Keratinocyte (primary cell): ENCODE data around the gene ERC2. TPM values are rescaled to one million over a fixed set of nuclear protein-coding genes. Genes with fewer than 3 reads are reported as not detected.

Experiments
- DNase-seq: peaks from one replicate; pipeline ENCODE4 v3.0.0-alpha.2; 2011; ENCODE audit warnings: low read depth, missing footprints, low spot score
- FAIRE-seq: peaks from 2 replicates; lab custom pipeline; 2011; peaks lifted over from hg19 to GRCh38; lab: Jason Lieb, UNC
- H2AFZ ChIP-seq: 2 replicates; pipeline ENCODE4 v1.6.0; 2012; ENCODE audit warnings: low read length, control low read depth, inconsistent platforms; ENCODE audit not compliant: control insufficient read depth
- H3K27ac ChIP-seq: 2 replicates; pipeline ENCODE4 v1.5.1; 2011; ENCODE audit warnings: low read length; ENCODE audit not compliant: control insufficient read depth, insufficient read depth
- H3K27me3 ChIP-seq: 3 replicates; pipeline ENCODE4 v1.6.0; 2011; ENCODE audit warnings: low read length; ENCODE audit not compliant: control insufficient read depth, insufficient read depth; ENCODE audit errors: extremely low read depth
- H3K36me3 ChIP-seq, 2 experiments: 2 replicates in 1 of 2; 3 replicates in 1 of 2; pipeline ENCODE4 v1.5.1; 2011; ENCODE audit warnings: low read length in 2 of 2, mild to moderate bottlenecking in 1 of 2; ENCODE audit not compliant: control insufficient read depth in 2 of 2, insufficient read depth in 2 of 2; ENCODE audit errors: extremely low read depth in 1 of 2
- H3K4me1 ChIP-seq: 3 replicates; pipeline ENCODE4 v1.5.1; 2011; ENCODE audit warnings: low read length; ENCODE audit not compliant: control insufficient read depth, insufficient read depth; ENCODE audit errors: extremely low read depth
- H3K4me2 ChIP-seq: 3 replicates; pipeline ENCODE4 v1.6.0; 2011; ENCODE audit warnings: low read depth, low read length; ENCODE audit not compliant: control insufficient read depth, insufficient read depth; ENCODE audit errors: extremely low read depth
- H3K4me3 ChIP-seq, 3 experiments: fragments of 200-600 bp in 1 of 3; sonication (generic) in 1 of 3; 2 replicates in 2 of 3; 3 replicates in 1 of 3; pipeline ENCODE4 v1.5.1; 2011 to 2016; ENCODE audit warnings: low read length in 3 of 3, mild to moderate bottlenecking in 3 of 3, control low read depth in 2 of 3, inconsistent platforms in 1 of 3, low read depth in 1 of 3, mixed read lengths in 1 of 3, mixed run types in 1 of 3, moderate library complexity in 1 of 3; ENCODE audit not compliant: control insufficient read depth in 2 of 3, insufficient read depth in 2 of 3; ENCODE audit errors: extremely low read depth in 1 of 3
- H3K79me2 ChIP-seq: 2 replicates; pipeline ENCODE4 v1.6.0; 2012; ENCODE audit warnings: low read length; ENCODE audit not compliant: control insufficient read depth, insufficient read depth
- H3K9ac ChIP-seq: 3 replicates; pipeline ENCODE4 v1.6.0; 2011; ENCODE audit warnings: low read length; ENCODE audit not compliant: control insufficient read depth, insufficient read depth; ENCODE audit errors: extremely low read depth
- H3K9me1 ChIP-seq: 3 replicates; pipeline ENCODE4 v1.6.0; 2011; ENCODE audit warnings: low read length; ENCODE audit not compliant: control insufficient read depth, insufficient read depth; ENCODE audit errors: extremely low read depth
- H3K9me3 ChIP-seq: 2 replicates; pipeline ENCODE4 v1.5.1; 2012; ENCODE audit warnings: low read depth, low read length; ENCODE audit not compliant: control insufficient read depth
- H4K20me1 ChIP-seq: 3 replicates; pipeline ENCODE4 v1.6.0; 2011; ENCODE audit warnings: low read length; ENCODE audit not compliant: control insufficient read depth, insufficient read depth; ENCODE audit errors: extremely low read depth
- CTCF ChIP-seq, 3 experiments: IDR thresholded peaks in 1 of 3; conservative IDR thresholded peaks in 1 of 3; optimal IDR thresholded peaks in 1 of 3; 2 replicates in 2 of 3; 3 replicates in 1 of 3; pipeline versions ENCODE3 to v1.5.1; 2011; ENCODE audit warnings: low read length in 3 of 3, mild to moderate bottlenecking in 3 of 3, moderate library complexity in 2 of 3, control low read depth in 1 of 3, inconsistent platforms in 1 of 3; ENCODE audit not compliant: insufficient read depth in 2 of 3; ENCODE audit errors: extremely low read depth in 1 of 3
- EZH2 ChIP-seq: IDR thresholded peaks from one replicate; pipeline ENCODE4 v1.6.1; 2012; ENCODE audit warnings: inconsistent platforms, mild to moderate bottlenecking, low read length, moderate library complexity
- dilution Hi-C: fragments of 300-500 bp; cut with MboI; formaldehyde crosslinking; loops from one replicate; pipeline ENCODE4 v1.7.0; 2020; ENCODE audit warnings: low sequenced_read_pairs; ENCODE audit not compliant: extremely low pct_ligation_motif_present
- polyA plus RNA-seq, 5 experiments: library from polyadenylated mRNA; depleted of rRNA in 3 of 5; stranded (reverse) in 3 of 5; stranded (forward) in 1 of 5; unstranded in 1 of 5; fragments of >200 nt; gene quantifications; 1 replicate in 1 of 5; 2 replicates in 3 of 5; 3 replicates in 1 of 5; pipeline versions ENCODE4 v1.2.1 to v1.2.3, GENCODE V29; 2011 to 2012; ENCODE audit warnings: missing spikeins in 2 of 5, low read depth in 1 of 5, low replicate concordance in 1 of 5

Gene ERC2
- polyA plus RNA-seq, 1 donor (not counting 4 experiments of a cell fraction or from before 2014, with no cell fraction given) = 0.08 TPM

GRCh38 chr3:55519019-55519418 is 949.2 kb downstream of the ERC2 start:
- dilution Hi-C loops = no loop called here
- H3K9ac ChIP-seq = peak overlapping the region; percentile 13
- no peaks in the 10 kb centered on the region for H3K27me3 ChIP-seq
- no peaks in the 10 kb centered on the region for H3K36me3 ChIP-seq
- H2AFZ ChIP-seq = no peak overlapping the region
- H3K9me3 ChIP-seq = no peaks in the 10 kb centered on the region
- no peaks in the 10 kb centered on the region for H4K20me1 ChIP-seq
- no peak for DNase-seq
- no peaks in the 10 kb centered on the region for H3K9me1 ChIP-seq
- H3K27ac ChIP-seq = peak overlapping the region; percentile 26
- FAIRE-seq = peak; percentile 52
- H3K4me1 ChIP-seq = peaks cover 30% of the 10 kb centered on the region
- H3K4me2 ChIP-seq = peak overlapping the region; percentile 29
- H3K4me3 ChIP-seq = no peak overlapping the region
- H3K79me2 ChIP-seq = no peaks in the 10 kb centered on the region
- TF ChIP-seq CTCF (optimal IDR thresholded peaks at IDR 0.05 in 1 of 3, IDR thresholded peaks at IDR 0.05 in 1 of 3, conservative IDR thresholded peaks at IDR 0.05 in 1 of 3; ENCODE audit: extremely low read depth in 1 of 3, insufficient read depth in 2 of 3, low read length in 3 of 3) = no peak
- TF ChIP-seq EZH2 = no peak

DNA sequence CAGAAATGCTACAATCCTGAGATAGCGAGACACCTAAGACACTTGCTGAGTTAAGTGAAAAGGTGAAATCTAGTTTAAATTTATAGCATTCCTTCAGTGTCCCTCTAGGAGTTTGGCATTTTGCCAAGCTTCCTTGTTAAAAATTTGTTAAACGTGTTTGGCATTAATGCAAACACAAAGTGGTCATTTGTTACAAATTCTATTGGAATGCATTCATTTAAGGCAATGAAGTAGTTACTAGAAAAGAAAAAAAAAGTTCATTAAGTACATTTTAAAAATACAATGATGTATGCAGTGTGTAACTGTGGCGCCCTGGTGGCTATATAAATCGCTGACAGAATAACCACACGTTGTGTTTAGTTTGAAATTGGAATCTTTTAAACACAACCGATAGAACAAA is 949.8 kb downstream of the ERC2 start:
- Histone ChIP-seq H3K79me2 (no peaks in the 10 kb centered on the region), H3K27me3 (no peaks in the 10 kb centered on the region), H2AFZ (no peak overlapping the region), H3K4me2 (peak overlapping the region; percentile 29), H3K9ac (no peak overlapping the region), H4K20me1 (no peaks in the 10 kb centered on the region), H3K4me1 (peaks cover 29% of the 10 kb centered on the region), H3K27ac (no peak overlapping the region), H3K9me1 (no peaks in the 10 kb centered on the region), H3K36me3 (no peaks in the 10 kb centered on the region), H3K9me3 (no peaks in the 10 kb centered on the region), H3K4me3 (no peak overlapping the region)
- no peak for TF ChIP-seq EZH2
- dilution Hi-C loops = no loop called here
- no peak for FAIRE-seq
- no peak for DNase-seq

GRCh38 chr3:55516392-55517030 is 951.8 kb downstream of the ERC2 start:
- Histone ChIP-seq H3K4me1 (peaks cover 38% of the 10 kb centered on the region), H4K20me1 (no peaks in the 10 kb centered on the region), H3K9ac (no peak overlapping the region), H3K4me2 (no peak overlapping the region), H3K79me2 (no peaks in the 10 kb centered on the region), H3K27ac (no peak overlapping the region), H3K27me3 (no peaks in the 10 kb centered on the region), H3K9me1 (no peaks in the 10 kb centered on the region), H2AFZ (no peak overlapping the region), H3K36me3 (no peaks in the 10 kb centered on the region), H3K4me3 (no peak overlapping the region), H3K9me3 (no peaks in the 10 kb centered on the region)
- FAIRE-seq = no peak
- TF ChIP-seq CTCF (optimal IDR thresholded peaks at IDR 0.05 in 1 of 3, IDR thresholded peaks at IDR 0.05 in 1 of 3, conservative IDR thresholded peaks at IDR 0.05 in 1 of 3; ENCODE audit: extremely low read depth in 1 of 3, insufficient read depth in 2 of 3, low read length in 3 of 3) (no peak), EZH2 (no peak)
- dilution Hi-C loops = no loop called here
- DNase-seq = no peak
